ENCODE data around the gene CYP3A4.
"Not testable (repeated sequence)": the region's sequence is repeated elsewhere in the genome, so short reads cannot be mapped to it uniquely, and the experiment has no call there.

CYP3A4 gene

GRCh38 chr7:99792967-99793366 is 9.0 kb upstream of the CYP3A4 start:
- DNase-seq (ENCODE audit: low read depth): no peak

GRCh38 chr7:99791667-99792369 is 7.8 kb upstream of the CYP3A4 start:
- DNase-seq (ENCODE audit: low read depth): no peak

GRCh38 chr7:99791021-99791420 is 7.0 kb upstream of the CYP3A4 start:
- no peak for DNase-seq (ENCODE audit: low read depth)

- DNase-seq (ENCODE audit: low read depth): no peak
Measured at GRCh38 chr7:99790407-99790806, 6.4 kb upstream of the CYP3A4 start.

GRCh38 chr7:99789441-99790070 is 5.6 kb upstream of the CYP3A4 start:
- DNase-seq (ENCODE audit: low read depth): no peak

GRCh38 chr7:99788554-99788953 is 4.6 kb upstream of the CYP3A4 start:
- DNase-seq (ENCODE audit: low read depth): no peak

- no peak for DNase-seq (ENCODE audit: low read depth)
Measured at GRCh38 chr7:99786726-99787335, 2.8 kb upstream of the CYP3A4 start.

GRCh38 chr7:99785654-99786053 is 1.7 kb upstream of the CYP3A4 start:
- not testable (repeated sequence) for DNase-seq (ENCODE audit: low read depth)

- DNase-seq (ENCODE audit: low read depth): no peak
Measured at GRCh38 chr7:99782012-99782953, 1.7 kb downstream of the CYP3A4 start.

GRCh38 chr7:99780588-99780987 is 3.4 kb downstream of the CYP3A4 start:
- DNase-seq (ENCODE audit: low read depth): no peak

- no peak for DNase-seq (ENCODE audit: low read depth)
Measured at GRCh38 chr7:99779949-99780348, 4.0 kb downstream of the CYP3A4 start.

GRCh38 chr7:99778880-99779279 is 5.1 kb downstream of the CYP3A4 start:
- DNase-seq (ENCODE audit: low read depth): no peak

GRCh38 chr7:99773395-99773794 is 10.6 kb downstream of the CYP3A4 start:
- DNase-seq (ENCODE audit: low read depth): not testable (repeated sequence)

GRCh38 chr7:99772565-99772964 is 11.4 kb downstream of the CYP3A4 start:
- no peak for DNase-seq (ENCODE audit: low read depth)

- not testable (repeated sequence) for DNase-seq (ENCODE audit: low read depth)
Measured at GRCh38 chr7:99769494-99769893, 14.5 kb downstream of the CYP3A4 start.

- no peak for DNase-seq (ENCODE audit: low read depth)
Measured at GRCh38 chr7:99768471-99768870, 15.5 kb downstream of the CYP3A4 start.

- DNase-seq (ENCODE audit: low read depth): no peak
Measured at GRCh38 chr7:99767662-99768061, 16.3 kb downstream of the CYP3A4 start.

GRCh38 chr7:99766484-99767099 is 17.4 kb downstream of the CYP3A4 start:
- DNase-seq (ENCODE audit: low read depth): no peak

- no peak for DNase-seq (ENCODE audit: low read depth)
Measured at GRCh38 chr7:99764478-99764877, 19.5 kb downstream of the CYP3A4 start.

GRCh38 chr7:99762680-99763327 is 21.2 kb downstream of the CYP3A4 start:
- no peak for DNase-seq (ENCODE audit: low read depth)

- DNase-seq (ENCODE audit: low read depth): no peak
Measured at GRCh38 chr7:99755085-99755484, 28.9 kb downstream of the CYP3A4 start.

Measured in T-helper 22 cell (primary cell).